Bronchial epithelial cell (primary cell): ENCODE results near the gene ALOX5. TPM values are rescaled to one million over a fixed set of nuclear protein-coding genes. Genes with fewer than 3 reads are reported as not detected.

Experiments used
- DNase-seq: peaks from one replicate; pipeline ENCODE4 v3.0.0-alpha.2; 2010; ENCODE audit warnings: low read depth
- FAIRE-seq: peaks from 2 replicates; lab custom pipeline; 2011; peaks lifted over from hg19 to GRCh38; lab: Jason Lieb, UNC
- H3K27me3 ChIP-seq: 2 replicates; pipeline ENCODE4 v1.5.1; 2011; ENCODE audit warnings: low read length; ENCODE audit not compliant: control insufficient read depth, insufficient read depth
- H3K36me3 ChIP-seq: 2 replicates; pipeline ENCODE4 v1.5.1; 2011; ENCODE audit warnings: low read length; ENCODE audit not compliant: control insufficient read depth, insufficient read depth
- H3K4me3 ChIP-seq: 2 replicates; pipeline ENCODE4 v1.5.1; 2011; ENCODE audit warnings: mild to moderate bottlenecking, low read depth, low read length, control low read depth
- CTCF ChIP-seq: IDR thresholded peaks from 2 replicates; pipeline ENCODE4 v1.5.1; 2011; ENCODE audit warnings: mild to moderate bottlenecking, moderate library complexity, low read length, control low read depth, inconsistent platforms; ENCODE audit not compliant: insufficient read depth, severe bottlenecking
- total RNA-seq: library from RNA; depleted of rRNA; stranded (reverse); fragments of >200 nt; gene quantifications from 2 replicates; pipeline ENCODE4 v1.2.1, GENCODE V29; 2014

Gene ALOX5
- total RNA-seq, 1 donor from 2014 or later: 0.26 TPM

GRCh38 chr10:45490277-45490676, 116.3 kb downstream of the ALOX5 start:
- no peak for TF ChIP-seq CTCF
- FAIRE-seq: no peak

GRCh38 chr10:45491061-45491460, 117.0 kb downstream of the ALOX5 start:
- no peak for FAIRE-seq

More at GRCh38 chr10:45490277-45490676, 116.3 kb downstream of the ALOX5 start:
- DNase-seq: no peak
- Histone ChIP-seq H3K36me3 (peaks cover 2% of the 10 kb centered on the region), H3K27me3 (no peaks in the 10 kb centered on the region), H3K4me3 (no peak overlapping the region)

More at GRCh38 chr10:45491061-45491460, 117.0 kb downstream of the ALOX5 start:
- Histone ChIP-seq H3K27me3 (no peaks in the 10 kb centered on the region), H3K4me3 (no peak overlapping the region), H3K36me3 (peaks cover 2% of the 10 kb centered on the region)
- TF ChIP-seq CTCF: no peak
- peak; percentile 33 for DNase-seq

Other genes with a start within 250 kb of the ALOX5 start
- gene OR13A1, start 58.6 kb upstream of the ALOX5 start, total RNA-seq: not detected in 2 replicates